ENCODE results near the gene NKX6-2. TPM values are rescaled to one million over a fixed set of nuclear protein-coding genes. Genes with fewer than 3 reads are reported as not detected.

NKX6-2 gene
- total and polyA plus RNA-seq, 2 of the 8 experiments (the other 6 are each of a cell fraction or from before 2014, with no cell fraction given), result 0.06 TPM; not detected in 1

DNA sequence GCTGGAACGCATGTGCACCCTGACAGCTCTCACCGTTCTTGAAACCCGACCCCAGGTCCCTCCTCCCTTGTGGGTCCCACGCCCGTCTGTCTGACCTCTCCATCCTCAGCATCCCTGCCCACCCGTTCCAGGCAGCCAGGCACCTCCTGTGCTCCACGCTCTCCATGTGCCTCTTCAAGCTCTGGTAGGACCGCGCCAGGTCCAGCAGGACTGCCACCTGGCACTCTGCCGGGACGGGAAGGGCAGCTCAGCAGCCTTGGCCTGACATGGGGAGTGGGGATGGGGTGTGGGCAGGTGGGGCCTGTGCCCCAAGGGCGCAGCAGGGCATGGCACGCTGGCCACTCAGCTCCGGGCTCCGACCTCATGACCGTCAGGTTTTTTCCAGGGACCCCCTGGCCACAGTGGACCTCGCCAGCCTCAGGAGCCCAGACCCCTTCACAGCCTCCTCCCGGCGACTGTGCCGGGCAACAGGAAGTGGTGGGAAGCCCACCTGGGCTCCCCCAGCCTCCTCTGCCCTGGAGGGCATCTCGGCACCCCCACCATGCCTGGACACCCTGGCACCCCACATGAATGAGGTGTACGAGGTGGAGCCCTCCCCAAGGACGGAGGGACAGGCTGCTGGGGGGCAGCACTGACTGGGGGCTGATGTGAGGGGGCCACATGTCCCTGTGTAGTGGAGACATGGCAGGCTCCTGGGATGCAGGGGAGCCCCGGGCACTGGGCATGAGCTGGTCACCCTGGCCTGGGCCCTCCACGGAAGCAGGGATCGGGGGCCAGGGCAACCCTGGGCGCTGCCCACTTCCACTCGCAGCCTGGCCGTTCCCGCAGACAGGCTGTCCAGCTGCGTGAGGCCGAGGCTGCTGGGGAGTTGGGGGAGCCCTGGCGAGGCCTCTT lies 25.1 kb upstream of the NKX6-2 start:
- H3K79me2 ChIP-seq (ENCODE audit: control insufficient read depth in 1 of 2, insufficient read depth in 2 of 2, low read length in 2 of 2), result no peaks in the 10 kb centered on the region
- H4K5ac ChIP-seq (ENCODE audit: insufficient read length, low read depth, low read length), result no peak overlapping the region
- peak overlapping the region; percentile 54 for H4K91ac ChIP-seq (replicated peaks; ENCODE audit: insufficient read length, low read length)
- 80% methylated on average over 33 of the region's 33 CpGs; no CpG with 5 or more reads in 1 of the 2 experiments for WGBS, 2 experiments (ENCODE audit: extremely low coverage in 1 of 2, insufficient coverage in 1 of 2, insufficient read length in 1 of 2, insufficient replicate concordance in 2 of 2, low coverage in 1 of 2, low lambda C conversion rate in 2 of 2, missing lambda C conversion rate in 1 of 2)
- H3K4me1 ChIP-seq (replicated peaks in 1 of 4; ENCODE audit: control insufficient read depth in 3 of 4, insufficient read depth in 4 of 4, low read length in 3 of 4), result peaks cover 0 to 3% (median 0%) of the 10 kb centered on the region in 4 experiments; a peak in 2 of 7 replicates
- H3K4me3 ChIP-seq (ENCODE audit: extremely low read depth in 1 of 4, insufficient read depth in 2 of 4, low read depth in 3 of 4, low read length in 4 of 4), result no peak overlapping the region
- no peak overlapping the region for H3K4ac ChIP-seq (replicated peaks; ENCODE audit: insufficient read length, low read depth, low read length)
- H3K79me1 ChIP-seq (ENCODE audit: low read depth, low read length), result no peaks in the 10 kb centered on the region
- ChIA-PET POLR2A (ENCODE audit: partially characterized antibody) (no interaction called here), CTCF (ENCODE audit: partially characterized antibody) (interaction anchor here (1.0 to 2.9 kb wide), 2 partner anchors 8 to 153 kb away, joined by 3 to 5 read pairs; no protein-coding TSS in a partner anchor)
- DNase-seq (ENCODE audit: low read depth in 1 of 2, low spot score in 2 of 2) (no peak), FAIRE-seq (no peak)
- H3K14ac ChIP-seq (ENCODE audit: insufficient read length), result no peak overlapping the region
- H3K4me2 ChIP-seq (ENCODE audit: insufficient read depth in 1 of 2, low read depth in 2 of 2, low read length in 2 of 2), result no peak overlapping the region
- no peak overlapping the region for H2BK5ac ChIP-seq (ENCODE audit: low read depth, low read length)
- no peak overlapping the region for H2BK20ac ChIP-seq (ENCODE audit: low read length)
- H2AK5ac ChIP-seq (ENCODE audit: low read depth, low read length), result no peak overlapping the region
- no peak overlapping the region for H3K23ac ChIP-seq (ENCODE audit: insufficient read length)
- H2BK12ac ChIP-seq (ENCODE audit: low read depth, low read length), result no peak overlapping the region
- H4K20me1 ChIP-seq (replicated peaks in 1 of 2; ENCODE audit: control insufficient read depth in 1 of 2, insufficient read depth in 2 of 2, low read length in 2 of 2), result no peaks in the 10 kb centered on the region
- H2AFZ ChIP-seq (ENCODE audit: low read length), result no peak overlapping the region
- H3K36me3 ChIP-seq (ENCODE audit: control insufficient read depth in 2 of 4, insufficient read depth in 4 of 4, low read length in 3 of 4), result no peaks in the 10 kb centered on the region
- H3K27ac ChIP-seq (ENCODE audit: low read depth, low read length), result no peak overlapping the region
- H3K18ac ChIP-seq (ENCODE audit: extremely low read depth, low read length), result no peak overlapping the region
- no peaks in the 10 kb centered on the region for H3K27me3 ChIP-seq (replicated peaks in 1 of 4; ENCODE audit: control insufficient read depth in 3 of 4, extremely low read depth in 1 of 4, insufficient read depth in 3 of 4, low read length in 3 of 4)
- H4K8ac ChIP-seq (ENCODE audit: extremely low read depth, insufficient read depth, low read length), result no peak overlapping the region
- no peak overlapping the region for H2BK15ac ChIP-seq (ENCODE audit: low read length)
- H3K23me2 ChIP-seq (ENCODE audit: low read depth, low read length), result no peaks in the 10 kb centered on the region
- H3K9ac ChIP-seq (replicated peaks in 1 of 4; ENCODE audit: extremely low read depth in 1 of 4, low read depth in 3 of 4, low read length in 3 of 4), result no peak overlapping the region
- H3K9me3 ChIP-seq (ENCODE audit: insufficient read depth in 2 of 2, low read depth in 1 of 2, low read length in 1 of 2), result no peaks in the 10 kb centered on the region
- no peak overlapping the region for H2BK120ac ChIP-seq (replicated peaks; ENCODE audit: low read depth, low read length)
- no peak overlapping the region for H3K56ac ChIP-seq (replicated peaks; ENCODE audit: insufficient read length, low read depth, low read length)
- TF ChIP-seq SUZ12 (IDR thresholded peaks at IDR 0.05; ENCODE audit: low read length) (no peak), SIN3A (conservative IDR thresholded peaks at IDR 0.05 in 1 of 2, IDR thresholded peaks at IDR 0.05 in 1 of 2; ENCODE audit: low read depth in 1 of 2, low read length in 2 of 2) (no peak), NANOG (IDR thresholded peaks at IDR 0.05; ENCODE audit: insufficient read depth, low read depth, low read length, poor library complexity, severe bottlenecking) (no peak), YY1 (IDR thresholded peaks at IDR 0.05; ENCODE audit: low read depth, low read length) (no peak), KDM5A (IDR thresholded peaks at IDR 0.05; ENCODE audit: low read length) (no peak), USF2 (IDR thresholded peaks at IDR 0.05; ENCODE audit: low read length) (no peak), PHF8 (conservative IDR thresholded peaks at IDR 0.05; ENCODE audit: low read depth, low read length) (no peak), SAP30 (IDR thresholded peaks at IDR 0.05; ENCODE audit: insufficient read depth, insufficient replicate concordance, low read length) (no peak), RAD21 (IDR thresholded peaks at IDR 0.05 in 1 of 2, conservative IDR thresholded peaks at IDR 0.05 in 1 of 2; ENCODE audit: low read depth in 2 of 2, low read length in 2 of 2) (no peak), CHD1 (IDR thresholded peaks at IDR 0.05; ENCODE audit: low read depth, low read length) (no peak)

Data from H1 (cell line).